GM12878 (cell line): ENCODE data around the gene RAD51B. TPM values are rescaled to one million over a fixed set of nuclear protein-coding genes. Genes with fewer than 3 reads are reported as not detected.

ENCODE experiments used
- ATAC-seq: fragments of 200-7000 bp; cut with Tn5 transposase; 3 replicates; pipeline ENCODE4 v1.9.1; 2020; ENCODE audit warnings: mild to moderate bottlenecking, moderate library complexity
- BruUV-seq: library from RNA; stranded (reverse); fragments of 400-500 nt; replicated peaks from 2 replicates; lab custom pipeline; 2021; lab: Mats Ljungman, UMichigan
- CTCF ChIA-PET: fragments of 300-600 bp; sonication (Branson Sonifier 250); formaldehyde crosslinking; extraction: SDS; loops from one replicate; lab custom pipeline; 2021; ENCODE audit warnings: inconsistent platforms; lab: Yijun Ruan, JAX
- POLR2A ChIA-PET: fragments of 350-600 bp; formaldehyde crosslinking; extraction: SDS; loops from one replicate; lab custom pipeline; 2021; ENCODE audit warnings: inconsistent platforms; lab: Charles Lee
- RAD21 ChIA-PET: fragments of 300-600 bp; sonication (Branson Sonifier 250); formaldehyde crosslinking; loops from one replicate; lab custom pipeline; 2023; ENCODE audit warnings: antibody characterized with exemption; ENCODE audit not compliant: unreplicated experiment; lab: Charles Lee
- SMC1A ChIA-PET: fragments of 300-600 bp; sonication (Branson Sonifier 250); formaldehyde crosslinking; loops from one replicate; lab custom pipeline; 2023; ENCODE audit not compliant: unreplicated experiment, uncharacterized antibody; lab: Charles Lee
- DNase-seq: peaks from one replicate; pipeline ENCODE4 v3.0.0-alpha.2; 2011; ENCODE audit warnings: low read depth, low spot score
- FAIRE-seq: peaks from 3 replicates; lab custom pipeline; 2011; peaks lifted over from hg19 to GRCh38; lab: Jason Lieb, UNC
- H2AFZ ChIP-seq: 2 replicates; pipeline ENCODE4 v1.6.0; 2011; ENCODE audit warnings: low read depth, low read length, control low read depth; ENCODE audit not compliant: control insufficient read depth
- H3K27ac ChIP-seq: 2 replicates; pipeline ENCODE4 v1.5.1; 2011; ENCODE audit warnings: control low read depth; ENCODE audit not compliant: control insufficient read depth, insufficient read depth
- H3K27me3 ChIP-seq, 2 experiments: replicated peaks in 1 of 2; 2 replicates each; pipeline versions ENCODE4 v1.6.0 to v1.6.1; 2011; ENCODE audit warnings: low read length in 1 of 2; ENCODE audit not compliant: control insufficient read depth in 2 of 2, insufficient read depth in 2 of 2
- H3K36me3 ChIP-seq, 2 experiments: 2 replicates each; pipeline ENCODE4 v1.5.1; 2011; ENCODE audit warnings: low read length in 1 of 2; ENCODE audit not compliant: control insufficient read depth in 2 of 2, insufficient read depth in 2 of 2
- H3K4me1 ChIP-seq: 2 replicates; pipeline ENCODE4 v1.6.1; 2011; ENCODE audit warnings: mild to moderate bottlenecking, low read length, moderate library complexity, mixed read lengths; ENCODE audit not compliant: control insufficient read depth, insufficient read depth
- H3K4me2 ChIP-seq: 2 replicates; pipeline ENCODE4 v1.6.0; 2011; ENCODE audit warnings: control low read depth; ENCODE audit not compliant: control insufficient read depth, insufficient read depth
- H3K4me3 ChIP-seq: fragments of 200-600 bp; sonication (generic); 2 replicates; pipeline ENCODE4 v1.5.1; 2016
- H3K79me2 ChIP-seq: 2 replicates; pipeline ENCODE4 v1.6.0; 2011; ENCODE audit warnings: low read length; ENCODE audit not compliant: control insufficient read depth, insufficient read depth
- H3K9ac ChIP-seq: 2 replicates; pipeline ENCODE4 v1.8.0; 2011; ENCODE audit warnings: low read length, control low read depth, mixed read lengths; ENCODE audit not compliant: control insufficient read depth, insufficient read depth
- H3K9me3 ChIP-seq: replicated peaks from 3 replicates; pipeline ENCODE4 v1.5.1; 2011; ENCODE audit warnings: mild to moderate bottlenecking, low read length; ENCODE audit not compliant: control insufficient read depth, insufficient read depth
- H4K20me1 ChIP-seq: 2 replicates; pipeline ENCODE4 v1.6.0; 2011; ENCODE audit not compliant: control insufficient read depth, insufficient read depth
- ATF7 ChIP-seq: fragments of 450-650 bp; IDR thresholded peaks from 2 replicates; pipeline ENCODE4 v1.6.1; 2016; ENCODE audit warnings: low read depth, mild to moderate bottlenecking
- BCL11A ChIP-seq: IDR thresholded peaks from 2 replicates; pipeline ENCODE4 v1.6.1; 2011; ENCODE audit warnings: low read depth, low read length
- DPF2 ChIP-seq: fragments of 450-650 bp; IDR thresholded peaks from 2 replicates; pipeline ENCODE4 v1.6.1; 2017; ENCODE audit warnings: mild to moderate bottlenecking
- E2F4 ChIP-seq: IDR thresholded peaks from 2 replicates; pipeline ENCODE4 v1.6.1; 2012; ENCODE audit warnings: low read depth, low read length, improper control_type of control experiment
- MEF2B ChIP-seq: fragments of 450-650 bp; IDR thresholded peaks from 2 replicates; pipeline ENCODE4 v1.6.1; 2018; ENCODE audit warnings: mild to moderate bottlenecking, moderate library complexity; ENCODE audit not compliant: partially characterized antibody, poor library complexity, severe bottlenecking
- MYC ChIP-seq: IDR thresholded peaks from 2 replicates; pipeline ENCODE4 v1.6.1; 2011; ENCODE audit warnings: mild to moderate bottlenecking, low read length, moderate library complexity, inconsistent platforms; ENCODE audit not compliant: insufficient read depth, insufficient replicate concordance, insufficient read length, severe bottlenecking
- PAX5 ChIP-seq: IDR thresholded peaks from 2 replicates; pipeline ENCODE4 v1.6.1; 2011; ENCODE audit warnings: low read depth, low read length, borderline replicate concordance
- POLR2A ChIP-seq: IDR thresholded peaks from 2 replicates; pipeline ENCODE4 v1.6.1; 2011; ENCODE audit warnings: low read depth, mild to moderate bottlenecking, low read length
- PRDM15 ChIP-seq: fragments of 450-650 bp; formaldehyde crosslinking; IDR thresholded peaks from 2 replicates; pipeline ENCODE4 v1.4.0; 2020; ENCODE audit warnings: mild to moderate bottlenecking, moderate library complexity
- SMAD1 ChIP-seq: fragments of 450-650 bp; IDR thresholded peaks from 2 replicates; pipeline ENCODE4 v1.6.1; 2018; ENCODE audit warnings: mild to moderate bottlenecking, low read depth; ENCODE audit not compliant: partially characterized antibody
- TARDBP ChIP-seq: IDR thresholded peaks from 2 replicates; pipeline ENCODE4 v1.6.1; 2016; ENCODE audit warnings: borderline replicate concordance
- ZNF217 ChIP-seq: fragments of 450-650 bp; IDR thresholded peaks from 2 replicates; pipeline ENCODE4 v1.6.1; 2017; ENCODE audit warnings: antibody characterized with exemption, mild to moderate bottlenecking
- WGBS: methylation state at CpG from one replicate; pipeline ENCODE4 v1.1.6; 2016; ENCODE audit warnings: low lambda C conversion rate; ENCODE audit not compliant: insufficient replicate concordance, insufficient coverage; ENCODE audit errors: missing lambda C conversion rate; 5-methylcytosine and 5-hydroxymethylcytosine counted together
- in situ Hi-C: fragments of 300-500 bp; cut with MboI; formaldehyde crosslinking; loops from 9 replicates; pipeline ENCODE4 v1.14.3; 2018; ENCODE audit warnings: mixed read lengths
- intact Hi-C: fragments of 100-400 bp; cut with micrococcal nuclease; formaldehyde crosslinking; loops from one replicate; pipeline ENCODE4 v1.14.2; 2022; ENCODE audit not compliant: unreplicated experiment
- polyA plus RNA-seq, 11 experiments: library from polyadenylated mRNA; depleted of rRNA in 4 of 11; unstranded in 6 of 11; stranded (reverse) in 5 of 11; fragments of >200 nt; fragmentation: Nextera tagmentation in 4 of 11; fragmentation: Illumina TruSeq in 1 of 11; extraction: Ambion mirVana in 4 of 11; extraction: Trizol in 1 of 11; gene quantifications; 1 replicate in 1 of 11; 2 replicates in 10 of 11; pipeline versions ENCODE4 v1.2.1 to v1.2.3, GENCODE V29; 2011 to 2016; ENCODE audit warnings: inconsistent platforms in 2 of 11, missing spikeins in 2 of 11, low read depth in 1 of 11
- total RNA-seq, 4 experiments: library from RNA; depleted of rRNA in 3 of 4; stranded (reverse); fragments of >200 nt in 3 of 4; fragmentation: Illumina TruSeq in 1 of 4; extraction: Trizol in 1 of 4; gene quantifications; 2 replicates each; pipeline versions ENCODE4 v1.2.1 to v1.2.3, GENCODE V29; 2013 to 2021
- TF ChIP-seq, protein P1 (sequence below): fragments of 450-650 bp; IDR thresholded peaks from 2 replicates; pipeline ENCODE4 v1.6.1; 2016; ENCODE audit warnings: mild to moderate bottlenecking, moderate library complexity, borderline replicate concordance

RAD51B gene
- total and polyA plus RNA-seq, 10 of the 15 experiments (the other 5 are each of a cell fraction or from before 2014, with no cell fraction given): 9.8 to 26.8 (median 21.3) TPM

- in situ Hi-C loops (no loop called here), intact Hi-C loops (no loop called here)
- Histone ChIP-seq H3K9ac (peak overlapping the region; percentile 96), H3K4me2 (peak overlapping the region; percentile 97), H2AFZ (peak overlapping the region; percentile 100), H3K9me3 (no peaks in the 10 kb centered on the region), H3K4me1 (peaks cover 10% of the 10 kb centered on the region; the same call in 1 of the 2 replicates), H3K79me2 (peaks cover 20% of the 10 kb centered on the region), H3K27me3 (no peaks in the 10 kb centered on the region), H3K4me3 (peak overlapping the region; percentile 85), H3K27ac (peak overlapping the region; percentile 94), H4K20me1 (no peaks in the 10 kb centered on the region), H3K36me3 (no peaks in the 10 kb centered on the region)
- ATAC-seq (peak; percentile 40), DNase-seq (no peak), FAIRE-seq (no peak)
- SMC1A ChIA-PET: interaction anchor here (0.9 to 2.2 kb wide), 5 partner anchors 13 to 29 kb away, joined by 3 to 6 read pairs (median 3); no protein-coding TSS in a partner anchor
- CTCF ChIA-PET: interaction anchor here (1.2 kb wide), 1 partner anchor 17 kb away, joined by 5 read pairs; no protein-coding TSS in a partner anchor
- POLR2A ChIA-PET: interaction anchor here (0.6 to 0.9 kb wide), 2 partner anchors 108 to 125 kb away, joined by 3 to 4 read pairs; partner anchors contain the start of gene RDH11
- 62% methylated on average over 13 of the region's 13 CpGs for WGBS
- RAD21 ChIA-PET: no interaction called here
- BruUV-seq: no TSS peak
- TF ChIP-seq BCL11A (no peak), E2F4 (no peak), MYC (no peak), ZNF217 (no peak), PAX5 (no peak), TARDBP (no peak), DPF2 (no peak), SMAD1 (no peak), MEF2B (peak; percentile 21), PRDM15 (no peak), ATF7 (0 out of 2 replicates have a peak, but pooled peaks have one; percentile 11), POLR2A (no peak)
- TF ChIP-seq, protein P1, sequence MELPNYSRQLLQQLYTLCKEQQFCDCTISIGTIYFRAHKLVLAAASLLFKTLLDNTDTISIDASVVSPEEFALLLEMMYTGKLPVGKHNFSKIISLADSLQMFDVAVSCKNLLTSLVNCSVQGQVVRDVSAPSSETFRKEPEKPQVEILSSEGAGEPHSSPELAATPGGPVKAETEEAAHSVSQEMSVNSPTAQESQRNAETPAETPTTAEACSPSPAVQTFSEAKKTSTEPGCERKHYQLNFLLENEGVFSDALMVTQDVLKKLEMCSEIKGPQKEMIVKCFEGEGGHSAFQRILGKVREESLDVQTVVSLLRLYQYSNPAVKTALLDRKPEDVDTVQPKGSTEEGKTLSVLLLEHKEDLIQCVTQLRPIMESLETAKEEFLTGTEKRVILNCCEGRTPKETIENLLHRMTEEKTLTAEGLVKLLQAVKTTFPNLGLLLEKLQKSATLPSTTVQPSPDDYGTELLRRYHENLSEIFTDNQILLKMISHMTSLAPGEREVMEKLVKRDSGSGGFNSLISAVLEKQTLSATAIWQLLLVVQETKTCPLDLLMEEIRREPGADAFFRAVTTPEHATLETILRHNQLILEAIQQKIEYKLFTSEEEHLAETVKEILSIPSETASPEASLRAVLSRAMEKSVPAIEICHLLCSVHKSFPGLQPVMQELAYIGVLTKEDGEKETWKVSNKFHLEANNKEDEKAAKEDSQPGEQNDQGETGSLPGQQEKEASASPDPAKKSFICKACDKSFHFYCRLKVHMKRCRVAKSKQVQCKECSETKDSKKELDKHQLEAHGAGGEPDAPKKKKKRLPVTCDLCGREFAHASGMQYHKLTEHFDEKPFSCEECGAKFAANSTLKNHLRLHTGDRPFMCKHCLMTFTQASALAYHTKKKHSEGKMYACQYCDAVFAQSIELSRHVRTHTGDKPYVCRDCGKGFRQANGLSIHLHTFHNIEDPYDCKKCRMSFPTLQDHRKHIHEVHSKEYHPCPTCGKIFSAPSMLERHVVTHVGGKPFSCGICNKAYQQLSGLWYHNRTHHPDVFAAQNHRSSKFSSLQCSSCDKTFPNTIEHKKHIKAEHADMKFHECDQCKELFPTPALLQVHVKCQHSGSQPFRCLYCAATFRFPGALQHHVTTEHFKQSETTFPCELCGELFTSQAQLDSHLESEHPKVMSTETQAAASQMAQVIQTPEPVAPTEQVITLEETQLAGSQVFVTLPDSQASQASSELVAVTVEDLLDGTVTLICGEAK: no peak
Measured at GRCh38 chr14:67820428-67820971, 921 bp downstream of the RAD51B start.
